IMR-90 (cell line): ENCODE results near the gene TOMM40L. TPM values are rescaled to one million over a fixed set of nuclear protein-coding genes. Genes with fewer than 3 reads are reported as not detected.

Experiments used
- ATAC-seq: fragments of 200-7000 bp; cut with Tn5 transposase; 2 replicates; pipeline ENCODE4 v1.9.1; 2020; ENCODE audit warnings: low read depth, mild to moderate bottlenecking, moderate library complexity
- BruUV-seq: library from RNA; stranded (reverse); fragments of 400-500 nt; replicated peaks from 2 replicates; lab custom pipeline; 2021; lab: Mats Ljungman, UMichigan
- CTCF ChIA-PET: fragments of 300-600 bp; formaldehyde crosslinking; extraction: SDS; loops from one replicate; lab custom pipeline; 2021; ENCODE audit warnings: antibody characterized with exemption; lab: Yijun Ruan, JAX
- POLR2A ChIA-PET: fragments of 300-600 bp; sonication (Branson Sonifier 250); formaldehyde crosslinking; loops from one replicate; lab custom pipeline; 2022; ENCODE audit warnings: antibody characterized with exemption; ENCODE audit not compliant: unreplicated experiment; lab: Charles Lee
- DNase-seq: peaks from one replicate; pipeline ENCODE4 v3.0.0; 2013
- H2AFZ ChIP-seq: replicated peaks from 2 replicates; pipeline ENCODE3; 2013; ENCODE audit warnings: low read length, mild to moderate bottlenecking; ENCODE audit not compliant: poor library complexity
- H2AK5ac ChIP-seq: 2 replicates; pipeline ENCODE4 v1.6.1; 2013; ENCODE audit warnings: low read depth, low read length, inconsistent platforms
- H2AK9ac ChIP-seq: replicated peaks from 2 replicates; pipeline ENCODE3; 2013; ENCODE audit warnings: mild to moderate bottlenecking, low read depth, low read length, moderate library complexity; ENCODE audit not compliant: poor library complexity
- H2BK120ac ChIP-seq: 2 replicates; pipeline ENCODE4 v1.6.1; 2013; ENCODE audit warnings: low read depth, low read length, inconsistent platforms
- H2BK15ac ChIP-seq: 3 replicates; pipeline ENCODE4 v1.6.1; 2013; ENCODE audit warnings: low read depth, low read length, inconsistent platforms
- H2BK20ac ChIP-seq: 2 replicates; pipeline ENCODE4 v1.6.1; 2013; ENCODE audit warnings: low read depth, mild to moderate bottlenecking, inconsistent platforms, low read length, moderate library complexity
- H2BK5ac ChIP-seq: 2 replicates; pipeline ENCODE4 v1.6.1; 2013; ENCODE audit warnings: mild to moderate bottlenecking, low read depth, low read length, inconsistent platforms; ENCODE audit not compliant: poor library complexity, severe bottlenecking
- H3K14ac ChIP-seq: replicated peaks from 2 replicates; pipeline ENCODE4 v1.6.1; 2013; ENCODE audit warnings: low read depth, low read length, inconsistent platforms
- H3K18ac ChIP-seq: 2 replicates; pipeline ENCODE4 v1.6.1; 2013; ENCODE audit warnings: low read depth, low read length, control low read depth
- H3K23ac ChIP-seq: 2 replicates; pipeline ENCODE4 v1.6.1; 2013; ENCODE audit warnings: low read depth, low read length, inconsistent platforms
- H3K27ac ChIP-seq: 2 replicates; pipeline ENCODE4 v1.5.1; 2013; ENCODE audit warnings: mild to moderate bottlenecking, control low read depth, low read length; ENCODE audit not compliant: insufficient read depth
- H3K27me3 ChIP-seq: 2 replicates; pipeline ENCODE4 v1.6.1; 2013; ENCODE audit warnings: low read length; ENCODE audit not compliant: control insufficient read depth, insufficient read depth
- H3K36me3 ChIP-seq: 2 replicates; pipeline ENCODE4 v1.6.1; 2013; ENCODE audit warnings: low read length, mixed read lengths; ENCODE audit not compliant: control insufficient read depth, insufficient read depth
- H3K4ac ChIP-seq: 2 replicates; pipeline ENCODE4 v1.6.1; 2013; ENCODE audit warnings: low read depth, low read length, inconsistent platforms
- H3K4me1 ChIP-seq: 2 replicates; pipeline ENCODE4 v1.6.1; 2013; ENCODE audit warnings: low read length, mixed read lengths; ENCODE audit not compliant: control insufficient read depth, insufficient read depth
- H3K4me2 ChIP-seq: 2 replicates; pipeline ENCODE4 v1.6.1; 2013; ENCODE audit warnings: low read depth, mild to moderate bottlenecking, control low read depth, low read length, moderate library complexity
- H3K4me3 ChIP-seq: 2 replicates; pipeline ENCODE4 v1.5.1; 2013; ENCODE audit warnings: low read depth, mild to moderate bottlenecking, control low read depth, low read length, moderate library complexity; ENCODE audit not compliant: insufficient read depth
- H3K56ac ChIP-seq: 2 replicates; pipeline ENCODE4 v1.6.1; 2013; ENCODE audit warnings: low read length, inconsistent platforms; ENCODE audit not compliant: insufficient read depth; ENCODE audit errors: extremely low read depth
- H3K79me1 ChIP-seq, 2 experiments: 2 replicates each; pipeline ENCODE4 v1.6.1; 2013; ENCODE audit warnings: low read length in 2 of 2, inconsistent platforms in 1 of 2, low read depth in 1 of 2
- H3K9ac ChIP-seq: 2 replicates; pipeline ENCODE4 v1.6.1; 2013; ENCODE audit warnings: low read depth, low read length, control low read depth
- H3K9me1 ChIP-seq: 2 replicates; pipeline ENCODE4 v1.6.1; 2013; ENCODE audit warnings: low read length, inconsistent platforms; ENCODE audit not compliant: insufficient read depth
- H3K9me3 ChIP-seq: 2 replicates; pipeline ENCODE4 v1.6.1; 2013; ENCODE audit warnings: low read length; ENCODE audit not compliant: control insufficient read depth, insufficient read depth
- H4K20me1 ChIP-seq: 2 replicates; pipeline ENCODE4 v1.6.1; 2013; ENCODE audit warnings: low read length, inconsistent platforms; ENCODE audit not compliant: insufficient read depth
- H4K5ac ChIP-seq: 2 replicates; pipeline ENCODE4 v1.6.1; 2013; ENCODE audit warnings: mild to moderate bottlenecking, low read depth, low read length, control low read depth
- H4K8ac ChIP-seq, 2 experiments: 2 replicates each; pipeline ENCODE4 v1.6.1; 2013; ENCODE audit warnings: low read depth in 2 of 2, low read length in 2 of 2, control low read depth in 1 of 2, inconsistent platforms in 1 of 2
- H4K91ac ChIP-seq: 2 replicates; pipeline ENCODE4 v1.6.1; 2013; ENCODE audit warnings: low read depth, low read length, inconsistent platforms; ENCODE audit not compliant: insufficient read depth
- CEBPB ChIP-seq: IDR thresholded peaks from 2 replicates; pipeline ENCODE4 v1.6.1; 2012; ENCODE audit warnings: low read depth, low read length, improper control_type of control experiment
- USF2 ChIP-seq: fragments of 150-350 bp; IDR thresholded peaks from 2 replicates; pipeline ENCODE4 v1.6.1; 2017; ENCODE audit warnings: mild to moderate bottlenecking, antibody characterized with exemption, low read length, low read depth
- WGBS, 2 experiments: methylation state at CpG; one replicate each; pipeline versions ENCODE4 v1.1.5 to v1.1.7; 2013; ENCODE audit warnings: missing lambda C conversion rate in 2 of 2; ENCODE audit not compliant: insufficient read length in 1 of 2; ENCODE audit errors: extremely low coverage in 2 of 2; 5-methylcytosine and 5-hydroxymethylcytosine counted together
- dilution Hi-C: fragments of 300-500 bp; cut with HindIII; formaldehyde crosslinking; loops from one replicate; pipeline ENCODE4 v1.14.3; 2018; ENCODE audit warnings: low sequenced_read_pairs; ENCODE audit not compliant: unreplicated experiment
- in situ Hi-C: fragments of 300-500 bp; cut with MboI; formaldehyde crosslinking; loops from 3 replicates; pipeline ENCODE4 v1.14.3; 2019; ENCODE audit warnings: low sequenced_read_pairs, inconsistent platforms, mixed read lengths
- intact Hi-C: fragments of 100-400 bp; cut with micrococcal nuclease; formaldehyde crosslinking; loops from 2 replicates; pipeline ENCODE4 v1.10.0; 2022
- polyA plus RNA-seq, 3 experiments: library from polyadenylated mRNA; depleted of rRNA; stranded (reverse); fragments of >200 nt; gene quantifications; 2 replicates each; pipeline ENCODE4 v1.2.3, GENCODE V29; 2012; ENCODE audit warnings: low replicate concordance in 1 of 3
- total RNA-seq: library from RNA; depleted of rRNA; stranded (reverse); fragments of >200 nt; gene quantifications from 2 replicates; pipeline ENCODE4 v1.2.3, GENCODE V29; 2012

Gene TOMM40L
- total and polyA plus RNA-seq, 2 of the 4 experiments (the other 2 are of a cell fraction) = 7.7 to 12.5 TPM

DNA sequence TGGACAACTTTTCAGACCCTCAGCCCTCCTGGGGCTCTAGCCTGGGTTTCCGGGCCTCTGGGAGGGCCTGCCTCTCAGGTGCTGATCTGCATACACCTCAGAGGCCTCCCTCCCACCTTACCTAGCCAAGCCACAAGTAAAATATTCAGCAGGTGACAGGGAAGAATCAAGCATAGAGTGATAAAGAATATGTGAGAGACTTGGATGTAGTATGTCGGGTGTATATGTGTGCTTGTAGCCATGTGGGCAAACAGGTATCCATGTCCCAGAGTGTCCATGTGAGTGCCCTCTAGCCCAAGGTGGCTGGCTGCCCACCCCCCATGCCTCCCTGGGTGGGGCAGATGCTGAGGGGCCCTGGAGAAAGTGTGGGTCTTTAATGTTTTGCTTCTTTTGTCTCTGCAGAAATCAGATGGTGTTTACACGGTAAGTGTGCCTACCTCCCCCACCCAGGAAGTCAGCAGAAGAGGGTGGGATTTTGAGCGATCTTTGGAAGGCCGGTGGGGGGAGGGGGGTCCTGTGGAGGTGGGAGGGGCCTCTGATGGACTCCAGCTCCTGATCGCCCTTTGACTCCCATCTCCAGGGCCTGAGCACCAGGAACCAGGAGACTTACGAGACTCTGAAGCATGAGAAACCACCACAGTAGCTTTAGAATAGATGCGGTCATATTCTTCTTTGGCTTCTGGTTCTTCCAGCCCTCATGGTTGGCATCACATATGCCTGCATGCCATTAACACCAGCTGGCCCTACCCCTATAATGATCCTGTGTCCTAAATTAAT, 7.4 kb upstream of the TOMM40L start (continued):
- no peak for TF ChIP-seq CEBPB

- H2AK9ac ChIP-seq = peak overlapping the region; percentile 47
- no peak overlapping the region for H2AFZ ChIP-seq
- H3K9ac ChIP-seq = no peak overlapping the region
- H3K27me3 ChIP-seq = no peaks in the 10 kb centered on the region; the same call in 1 of the 2 replicates
- H3K4ac ChIP-seq = no peak overlapping the region
- H4K20me1 ChIP-seq = no peaks in the 10 kb centered on the region
- dilution Hi-C loops = no loop called here
- no peak overlapping the region for H3K18ac ChIP-seq
- no TSS peak for BruUV-seq
- in situ Hi-C loops = loop anchor here (10.0 kb wide), 1 partner anchor 526 kb away; the partner anchor contains the start of gene DUSP12
- no peak overlapping the region for H2BK20ac ChIP-seq
- no peaks in the 10 kb centered on the region for H3K79me1 ChIP-seq
- DNase-seq (no peak), ATAC-seq (no peak)
- H3K9me3 ChIP-seq = no peaks in the 10 kb centered on the region
- no peak overlapping the region for H3K14ac ChIP-seq
- H4K91ac ChIP-seq = no peak overlapping the region
- no peak overlapping the region for H3K56ac ChIP-seq
- no peak overlapping the region for H3K4me2 ChIP-seq
- TF ChIP-seq USF2 = no peak
- H3K4me1 ChIP-seq = peaks cover 11% of the 10 kb centered on the region
- WGBS, 2 experiments = 60% methylated on average over 2 of the region's 5 CpGs; no CpG with 5 or more reads in 1 of the 2 experiments
- no peak overlapping the region for H3K23ac ChIP-seq
- H3K4me3 ChIP-seq = no peak overlapping the region
- H4K8ac ChIP-seq = no peak overlapping the region
- peaks cover 7% of the 10 kb centered on the region; the same call in 1 of the 2 replicates for H3K36me3 ChIP-seq
- peaks cover 14% of the 10 kb centered on the region for H3K9me1 ChIP-seq
- ChIA-PET POLR2A (no interaction called here), CTCF (no interaction called here)
- no peak overlapping the region for H2BK120ac ChIP-seq
- H2AK5ac ChIP-seq = no peak overlapping the region
- intact Hi-C loops = no loop called here
- H3K27ac ChIP-seq = no peak overlapping the region
- H2BK15ac ChIP-seq = no peak overlapping the region
- H2BK5ac ChIP-seq = no peak overlapping the region
- no peak overlapping the region for H4K5ac ChIP-seq
Measured at GRCh38 chr1:161219078-161219892, 6.6 kb upstream of the TOMM40L start.
